Activated T-helper 1 cell treated with Interleukin-2 at 50 U/mL for 16 hours (primary cell): ENCODE results near the gene FOXO3.

ENCODE experiments used
- DNase-seq: peaks from one replicate; pipeline ENCODE4 v3.0.0-alpha.2; 2020; ENCODE audit warnings: low read depth

Gene FOXO3

GRCh38 chr6:108685970-108686369, 125.3 kb downstream of the FOXO3 start:
- DNase-seq = no peak

DNA sequence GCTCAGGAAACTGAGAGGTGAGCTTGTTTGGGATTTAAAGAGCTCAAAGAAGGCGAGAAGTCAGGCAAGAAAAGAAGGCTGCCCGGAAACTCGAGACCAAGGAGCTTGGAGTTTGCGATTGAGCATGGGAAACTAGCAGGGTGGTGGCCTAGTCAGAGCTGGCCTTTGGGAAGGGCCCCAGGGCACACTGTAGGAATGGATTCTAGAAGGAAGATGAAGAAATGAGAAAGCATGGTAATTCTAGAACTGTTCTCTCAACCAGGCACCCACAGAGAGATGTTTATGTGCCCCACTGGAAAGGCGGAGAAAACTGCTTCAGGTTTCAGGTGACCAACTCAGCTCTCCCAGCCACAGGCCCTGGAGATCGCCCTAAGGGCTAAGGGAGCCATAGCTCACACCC, 126.2 kb downstream of the FOXO3 start:
- no peak for DNase-seq

- no peak for DNase-seq
Measured at GRCh38 chr6:108687921-108688320, 127.2 kb downstream of the FOXO3 start.

DNA sequence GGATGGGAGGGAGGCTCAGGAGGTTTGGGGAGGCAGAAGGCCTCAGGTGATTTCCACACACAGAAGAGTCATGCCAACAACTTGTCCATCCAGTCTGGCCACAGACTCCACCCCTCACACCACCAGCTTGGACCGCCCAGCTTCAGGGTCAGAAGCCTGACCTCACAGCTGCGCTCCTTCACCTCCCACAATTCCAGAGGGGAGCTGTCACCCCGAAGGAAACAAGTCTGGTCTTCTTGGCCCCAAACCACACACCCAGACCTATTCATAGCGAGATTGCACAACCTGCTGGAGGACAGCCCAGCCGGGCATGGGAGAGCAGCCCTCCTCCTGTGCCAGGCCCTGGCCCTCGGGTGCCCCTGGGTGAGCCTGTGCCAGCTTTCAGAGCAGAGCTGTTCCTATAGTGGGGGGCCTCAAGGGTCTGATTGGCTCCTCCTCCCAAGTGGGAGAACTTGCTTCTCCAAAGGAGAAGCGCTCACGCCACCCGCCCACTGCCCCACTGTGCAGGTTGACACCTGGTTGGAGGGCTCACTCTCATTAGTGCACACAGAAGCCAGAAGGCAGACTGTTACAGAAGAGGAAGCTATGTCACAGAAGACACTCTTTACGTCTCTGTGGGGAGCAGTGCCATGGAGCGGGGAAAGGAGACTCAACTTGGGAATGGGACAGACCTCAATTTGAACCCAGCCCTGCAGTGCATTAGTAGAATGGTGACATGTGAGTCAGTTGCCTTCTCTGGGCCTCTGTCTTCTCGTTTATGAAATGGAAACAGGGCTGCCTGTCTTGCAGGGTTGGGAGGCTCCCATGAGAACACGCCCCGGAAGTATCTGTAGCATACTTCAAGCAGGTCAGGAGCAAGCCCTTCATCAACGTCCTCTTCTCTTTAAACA, 128.8 kb downstream of the FOXO3 start:
- no peak for DNase-seq

DNA sequence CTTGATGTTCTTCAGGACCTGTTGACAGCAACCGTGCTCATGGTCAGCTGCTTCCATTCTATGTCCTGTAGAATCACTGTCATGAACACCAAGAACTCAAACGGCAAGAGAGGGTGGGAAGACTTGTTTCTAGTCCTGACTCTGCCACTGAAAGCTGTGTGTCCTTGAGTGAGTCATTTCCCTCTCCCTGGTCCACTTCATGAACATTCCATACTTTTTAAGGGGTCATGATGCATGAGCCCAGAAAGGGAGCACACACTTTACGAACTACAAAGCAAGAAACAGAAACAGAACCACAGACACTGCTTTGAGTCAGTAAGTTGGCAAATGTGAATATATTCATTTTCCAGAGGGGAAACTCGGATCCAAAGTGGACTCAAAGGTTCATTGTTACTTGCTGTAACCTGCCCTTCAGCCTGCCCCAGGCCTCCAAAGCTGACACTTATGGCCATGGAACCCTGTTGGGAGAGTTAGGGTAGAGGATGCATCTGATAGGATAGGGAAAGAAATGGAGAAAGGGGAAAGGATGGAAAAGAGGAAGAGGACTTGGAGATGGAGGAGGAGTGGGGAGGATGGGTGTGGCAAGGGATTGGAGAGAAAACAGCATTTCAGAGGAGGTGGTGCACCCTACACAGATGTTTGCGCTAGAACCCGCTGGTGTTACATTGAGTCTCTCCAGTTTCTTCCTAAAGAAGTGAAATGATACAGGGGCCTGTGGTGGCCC, 129.8 kb downstream of the FOXO3 start:
- DNase-seq = no peak

- no peak for DNase-seq
Measured at GRCh38 chr6:108693430-108694154, 132.9 kb downstream of the FOXO3 start.

DNA sequence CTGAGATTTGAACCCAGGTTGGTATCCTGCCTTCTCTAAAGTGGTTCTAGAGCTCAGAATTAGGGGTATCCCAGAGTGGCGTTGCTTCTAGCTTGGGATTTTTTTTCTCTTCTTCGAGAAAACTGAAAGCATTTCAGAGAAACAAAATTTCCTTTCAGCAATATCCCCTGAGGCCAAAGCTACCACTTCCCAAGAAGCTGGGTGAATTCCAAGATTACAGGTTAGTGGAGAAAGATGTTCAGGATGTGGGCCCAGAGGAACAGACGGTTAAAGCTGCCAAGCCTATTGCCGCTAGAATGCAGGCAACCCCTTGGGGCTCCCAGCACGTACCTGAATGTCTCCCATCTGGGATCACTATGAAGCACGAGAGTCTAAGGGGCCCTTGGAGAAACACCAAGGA, 134.1 kb downstream of the FOXO3 start:
- no peak for DNase-seq

DNA sequence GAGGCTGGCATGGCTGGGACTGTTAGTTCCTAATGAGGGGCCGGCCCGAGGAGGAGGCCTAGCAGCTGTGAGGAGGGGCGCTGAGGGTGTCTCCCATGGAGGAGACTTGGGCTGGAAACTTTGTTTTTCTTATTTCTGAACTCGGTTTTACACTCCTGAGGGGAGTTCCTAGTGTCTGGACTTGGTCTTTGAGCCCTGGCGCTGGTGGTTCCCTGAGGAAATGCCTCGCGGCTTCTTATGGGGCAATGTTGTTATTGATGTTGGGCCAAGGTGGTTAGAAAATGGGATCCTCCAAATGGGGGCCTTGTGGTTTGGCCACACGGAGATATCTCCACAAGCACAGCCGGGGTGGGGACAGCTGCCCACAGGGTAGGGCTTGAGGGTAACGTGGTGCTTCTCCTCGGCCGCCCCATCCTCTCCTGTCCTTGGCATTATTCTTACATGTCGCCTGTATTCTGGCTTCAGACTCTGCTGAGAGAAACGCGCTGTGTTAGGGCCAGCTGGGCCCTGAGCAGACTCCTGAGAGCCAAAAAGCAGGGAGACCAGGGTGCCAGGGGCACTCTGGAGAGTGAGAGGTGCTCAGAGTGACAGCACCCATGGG, 136.9 kb downstream of the FOXO3 start:
- DNase-seq = no peak

DNA sequence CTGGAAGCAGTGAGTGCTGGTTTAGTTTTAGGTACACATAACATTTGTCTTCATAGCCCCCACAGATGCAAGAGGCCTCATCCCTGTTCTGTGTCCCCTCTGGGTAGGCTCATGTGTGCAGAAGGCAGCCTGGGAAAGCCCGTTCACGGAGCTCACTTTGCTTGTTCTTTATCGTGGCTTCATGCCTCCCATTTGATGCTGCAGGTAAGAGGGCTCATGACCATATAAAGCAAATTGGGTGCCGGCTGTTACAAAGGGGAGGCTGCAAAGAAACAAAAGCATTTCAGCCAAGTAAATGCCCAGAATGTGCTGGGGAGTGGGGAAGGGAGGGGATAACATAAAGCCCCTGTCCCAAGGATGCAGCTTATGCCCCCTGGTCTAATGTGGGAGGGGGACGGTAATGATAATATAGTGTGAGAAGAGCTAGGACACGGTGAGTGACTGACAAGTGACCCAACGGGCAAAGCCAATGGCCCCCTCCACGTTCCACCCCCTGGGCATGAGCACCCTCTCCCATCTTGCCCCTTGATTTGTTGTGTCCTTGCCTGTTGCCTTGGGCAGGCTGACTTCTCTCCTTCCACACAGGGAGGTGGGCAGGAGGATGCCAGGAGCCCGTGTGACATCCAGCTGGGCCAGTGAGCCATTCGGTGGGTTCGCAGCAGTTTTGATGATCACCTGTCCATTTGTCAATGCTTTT, 138.0 kb downstream of the FOXO3 start:
- no peak for DNase-seq

- no peak for DNase-seq
Measured at GRCh38 chr6:108699290-108700041, 138.7 kb downstream of the FOXO3 start.

DNA sequence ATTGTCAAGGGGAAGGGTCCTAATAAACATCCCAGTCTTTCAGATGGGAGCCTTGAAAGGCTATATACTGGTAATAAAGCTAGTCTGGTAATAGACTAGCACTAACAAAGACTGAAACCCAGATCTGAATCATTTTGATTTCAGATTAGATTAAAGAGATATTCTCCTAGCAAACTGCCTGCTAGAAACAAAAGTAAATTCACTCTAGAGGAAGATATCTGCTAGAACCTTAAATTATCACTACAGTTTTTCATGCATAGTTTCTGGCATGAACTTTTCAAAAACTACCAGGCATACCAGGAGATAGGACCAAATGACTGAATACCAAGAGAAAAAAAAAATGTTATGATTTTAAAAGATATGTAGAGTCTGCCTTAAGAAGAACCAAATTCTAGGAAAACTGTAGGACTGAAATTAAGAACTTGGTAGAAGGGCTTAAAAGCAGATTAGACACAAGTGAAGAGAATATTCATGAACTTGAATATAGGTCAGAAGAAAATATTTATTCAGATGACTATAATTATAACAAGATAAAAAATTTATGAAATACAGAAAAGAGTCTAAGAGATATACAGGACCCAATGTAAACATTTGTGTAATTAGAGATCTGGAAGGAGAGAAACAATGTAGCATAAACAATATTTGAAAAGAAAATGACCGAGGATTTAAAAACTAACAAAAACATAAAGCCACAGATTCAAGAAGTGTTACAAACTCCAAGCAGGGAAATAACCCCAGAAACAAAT, 141.6 kb downstream of the FOXO3 start:
- no peak for DNase-seq

DNA sequence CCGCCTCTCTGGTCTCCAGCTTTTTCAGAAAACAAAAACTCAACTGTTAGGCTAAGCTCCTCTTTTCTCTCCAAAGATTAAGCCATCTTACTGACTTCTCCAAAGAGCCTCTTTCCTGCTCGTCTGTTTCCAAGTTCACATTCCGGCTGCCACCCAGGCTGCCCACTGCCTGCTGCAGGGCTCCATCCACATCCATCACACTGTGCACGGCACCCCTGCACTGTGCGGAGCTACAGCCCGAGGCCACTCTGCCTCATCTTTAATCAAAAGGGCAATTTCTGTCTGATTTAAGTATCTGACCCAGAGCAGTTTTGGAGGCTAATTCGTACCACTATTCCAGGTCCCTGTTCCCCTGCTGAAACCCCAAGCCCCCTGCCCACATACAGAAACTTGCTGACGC, 145.9 kb downstream of the FOXO3 start:
- no peak for DNase-seq

- DNase-seq = no peak
Measured at GRCh38 chr6:108707328-108707976, 146.7 kb downstream of the FOXO3 start.

DNA sequence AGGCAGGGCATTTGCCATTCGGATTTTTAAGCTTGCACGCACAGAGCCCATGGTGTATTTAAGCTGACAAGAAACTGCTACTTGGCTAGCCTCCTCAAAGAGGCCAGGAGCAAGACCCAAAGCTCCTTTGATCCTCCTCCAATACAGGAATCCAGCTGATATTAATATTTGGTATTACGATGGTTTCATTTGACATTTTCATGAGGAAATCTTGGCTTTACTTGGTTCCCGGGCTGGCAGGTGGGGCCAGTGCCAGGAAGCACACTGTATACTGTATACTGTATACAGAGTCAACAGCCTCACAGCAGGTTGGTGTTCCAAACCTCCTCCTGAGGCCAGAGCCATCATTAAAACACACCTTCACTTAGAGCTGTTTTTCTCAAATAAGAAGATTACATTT, 149.3 kb downstream of the FOXO3 start:
- DNase-seq = no peak

GRCh38 chr6:108710551-108710950, 149.8 kb downstream of the FOXO3 start:
- no peak for DNase-seq

- DNase-seq = no peak
Measured at GRCh38 chr6:108711071-108711470, 150.4 kb downstream of the FOXO3 start.

DNA sequence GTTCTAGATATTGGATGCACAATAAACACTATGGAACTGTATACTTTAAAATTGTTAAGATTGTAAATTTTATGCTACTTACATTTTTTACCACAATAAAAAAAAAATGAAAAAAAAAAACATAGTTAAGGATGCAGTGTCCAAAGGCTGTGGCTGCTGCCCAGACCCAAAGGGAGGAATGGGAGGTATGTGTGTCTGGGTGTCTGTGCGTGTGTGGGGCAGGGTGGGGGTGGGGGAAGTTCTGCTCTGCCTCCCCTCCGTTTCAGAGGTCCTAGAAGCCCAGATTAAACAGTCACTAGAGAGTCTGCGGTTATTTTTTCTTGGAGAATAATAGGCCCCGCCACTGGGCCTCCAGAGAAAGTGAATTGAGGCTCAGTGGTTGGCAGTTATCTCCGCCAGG, 151.1 kb downstream of the FOXO3 start:
- DNase-seq = no peak

DNA sequence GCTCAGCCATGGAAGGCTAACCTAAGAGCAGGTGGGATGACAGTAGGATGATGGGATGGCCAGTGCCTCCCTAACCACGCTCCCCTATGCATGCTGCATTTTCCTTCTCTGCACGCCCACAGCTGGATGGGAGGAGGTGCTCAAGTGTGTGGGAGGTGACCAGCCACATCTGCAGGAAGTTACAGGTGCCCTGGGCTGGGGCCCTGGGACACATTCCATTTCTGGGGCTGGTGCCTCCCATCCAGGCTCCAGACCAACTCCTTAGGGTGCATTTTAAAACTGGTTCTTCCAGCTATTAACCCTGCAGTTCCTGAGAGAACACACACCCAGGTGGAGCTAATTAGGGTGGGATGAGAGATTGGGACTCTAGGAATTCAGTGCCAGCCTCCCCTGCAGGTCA, 152.2 kb downstream of the FOXO3 start:
- DNase-seq = no peak

- no peak for DNase-seq
Measured at GRCh38 chr6:108714101-108714765, 153.5 kb downstream of the FOXO3 start.
